SK-N-DZ (cell line): ENCODE results near the gene SPANXA2. TPM values are rescaled to one million over a fixed set of nuclear protein-coding genes. Genes with fewer than 3 reads are reported as not detected.
"Not testable (repeated sequence)": the region's sequence is repeated elsewhere in the genome, so short reads cannot be mapped to it uniquely, and the experiment has no call there.

ENCODE experiments used
- DNase-seq: peaks from one replicate; pipeline ENCODE4 v3.0.0-alpha.2; 2015; ENCODE audit warnings: low spot score
- polyA plus RNA-seq, 2 experiments: library from polyadenylated mRNA; depleted of rRNA; stranded (reverse); fragments of >200 nt; gene quantifications; 2 replicates each; pipeline ENCODE4 v1.2.3, GENCODE V29; 2014

Gene SPANXA2, protein sequence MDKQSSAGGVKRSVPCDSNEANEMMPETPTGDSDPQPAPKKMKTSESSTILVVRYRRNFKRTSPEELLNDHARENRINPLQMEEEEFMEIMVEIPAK
- not detected in 2 replicates for polyA plus RNA-seq (2014; cell fraction: cytosol; rRNA removed)
- not detected in 2 replicates for polyA plus RNA-seq (2014; cell fraction: nucleus; rRNA removed)

DNA sequence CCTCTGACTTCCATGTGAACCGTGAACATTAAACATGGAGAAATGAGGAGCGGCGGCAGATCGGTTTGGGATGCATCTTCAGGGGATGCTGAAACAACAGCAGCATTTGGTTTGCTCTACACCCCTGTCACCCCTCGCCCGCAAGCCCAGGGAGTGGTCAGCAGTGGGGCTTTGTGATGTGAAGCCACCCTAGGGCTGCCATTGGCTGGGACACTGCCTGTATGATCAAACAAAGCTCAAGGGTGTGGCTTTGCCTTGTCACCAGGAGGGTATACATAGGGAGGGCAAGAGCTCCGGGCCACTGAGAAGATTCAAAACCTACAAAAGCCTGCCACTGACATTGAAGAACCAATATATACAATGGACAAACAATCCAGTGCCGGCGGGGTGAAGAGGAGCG is at the start of gene SPANXA2:
SPANXA2 (plus strand) TSS at position 301 of the 400 bp plus-strand sequence; CDS start at position 361, 60 bp downstream.
- DNase-seq, result not testable (repeated sequence)

DNA sequence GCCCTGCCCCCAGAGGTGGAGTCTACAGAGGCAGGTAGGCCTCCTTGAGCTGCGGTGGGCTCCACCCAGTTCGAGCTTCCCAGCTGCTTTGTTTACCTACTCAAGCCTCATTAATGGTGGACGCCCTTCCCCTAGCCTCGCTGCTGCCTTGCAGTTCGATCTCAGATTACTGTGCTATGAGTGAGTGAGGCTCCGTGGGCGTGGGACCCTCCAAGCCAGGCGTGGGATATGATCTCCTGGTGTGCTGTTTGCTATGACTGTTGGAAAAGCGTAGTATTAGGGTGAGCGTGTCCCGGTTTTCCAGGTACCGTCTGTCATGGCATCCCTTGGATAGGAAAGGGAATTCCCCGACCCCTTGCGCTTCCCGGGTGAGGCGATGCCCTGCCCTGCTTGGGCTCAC is 47.0 kb upstream of the SPANXA2 start:
- not testable (repeated sequence) for DNase-seq

DNA sequence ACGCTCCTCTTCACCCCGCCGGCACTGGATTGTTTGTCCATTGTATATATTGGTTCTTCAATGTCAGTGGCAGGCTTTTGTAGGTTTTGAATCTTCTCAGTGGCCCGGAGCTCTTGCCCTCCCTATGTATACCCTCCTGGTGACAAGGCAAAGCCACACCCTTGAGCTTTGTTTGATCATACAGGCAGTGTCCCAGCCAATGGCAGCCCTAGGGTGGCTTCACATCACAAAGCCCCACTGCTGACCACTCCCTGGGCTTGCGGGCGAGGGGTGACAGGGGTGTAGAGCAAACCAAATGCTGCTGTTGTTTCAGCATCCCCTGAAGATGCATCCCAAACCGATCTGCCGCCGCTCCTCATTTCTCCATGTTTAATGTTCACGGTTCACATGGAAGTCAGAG is 4.9 kb upstream of the SPANXA2 start, which contains the start of gene SPANXA1:
SPANXA1 (minus strand) TSS at position 101 of the 400 bp plus-strand sequence; CDS start at position 41, 60 bp downstream.
- DNase-seq, result not testable (repeated sequence)

DNA sequence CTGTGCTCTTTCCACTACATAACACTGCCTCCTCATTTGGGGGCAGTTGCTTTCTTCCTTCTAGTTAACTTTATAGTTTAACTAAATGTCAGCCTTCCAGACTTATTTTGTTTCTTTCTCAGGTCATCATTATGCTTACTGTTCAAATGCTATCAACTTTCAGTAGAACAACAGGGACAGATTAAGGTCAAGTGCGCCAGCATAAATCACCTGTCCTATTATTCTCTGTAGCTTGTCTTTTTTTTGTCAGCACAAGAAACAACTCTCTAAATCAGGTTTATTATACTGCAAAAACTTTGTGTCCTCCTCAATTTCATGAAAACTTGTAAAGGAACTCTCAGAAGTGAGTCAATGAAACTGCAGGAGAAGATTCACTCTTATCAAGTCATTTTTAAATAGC is 19.6 kb downstream of the SPANXA2 start:
- DNase-seq, result no peak

DNA sequence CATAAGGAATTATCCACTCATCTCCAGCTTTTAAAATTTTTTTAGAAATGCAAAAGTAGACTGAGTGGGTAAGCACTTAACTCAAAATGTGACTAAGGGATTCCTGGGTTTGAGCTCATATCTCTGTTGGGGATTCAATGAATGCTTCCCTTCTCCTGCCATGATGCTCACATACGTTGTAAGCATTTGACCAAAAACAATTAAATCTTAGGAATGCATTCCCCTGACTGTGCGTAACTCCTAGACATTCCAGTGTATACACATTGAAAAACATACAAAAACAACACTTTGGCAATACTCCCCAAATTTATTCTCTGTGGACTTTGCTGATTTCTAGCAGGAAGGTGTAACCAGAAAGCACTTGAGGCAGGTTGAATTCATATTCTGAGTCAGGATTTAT is 29.8 kb downstream of the SPANXA2 start:
- DNase-seq, result no peak

DNA sequence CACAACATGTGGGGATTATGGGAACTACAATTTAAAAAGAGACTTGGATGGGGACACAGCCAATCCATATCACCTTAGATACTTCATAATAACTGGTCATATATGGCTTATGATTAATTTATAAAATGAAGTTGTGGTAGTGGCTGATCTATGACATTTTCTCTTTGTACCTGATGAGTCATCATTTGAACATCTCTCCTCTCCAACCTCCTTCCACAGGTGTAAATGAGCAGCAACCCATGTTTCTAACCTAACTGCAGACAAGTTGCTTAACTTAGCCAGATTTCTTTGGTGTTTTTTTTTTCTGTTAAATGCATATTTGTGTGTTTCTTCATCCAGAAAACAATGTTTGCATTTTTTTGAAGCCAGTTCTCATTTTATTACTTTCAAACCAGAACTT is 42.6 kb downstream of the SPANXA2 start:
- DNase-seq, result no peak

DNA sequence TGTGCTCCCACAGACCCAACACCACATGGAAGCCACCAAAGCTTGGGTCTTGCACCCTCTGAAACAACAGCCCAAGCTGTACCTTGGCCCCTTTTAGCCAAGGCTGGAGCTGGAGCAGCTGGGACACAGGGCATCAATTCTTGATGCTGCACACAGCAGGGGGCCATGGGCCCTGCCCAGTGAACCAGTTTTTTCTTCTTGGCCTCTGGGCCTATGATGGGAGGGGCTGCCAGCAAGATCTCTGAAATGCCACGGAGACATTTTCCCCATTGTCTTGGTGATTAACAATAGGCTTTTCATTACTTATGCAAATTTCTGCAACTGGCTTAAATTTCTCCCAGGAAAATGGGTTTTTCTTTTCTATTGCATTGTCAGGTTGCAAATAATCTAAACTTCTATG is 49.0 kb downstream of the SPANXA2 start:
- DNase-seq, result no peak
